K562 (cell line): ENCODE data around the gene GLB1L3. TPM values are rescaled to one million over a fixed set of nuclear protein-coding genes. Genes with fewer than 3 reads are reported as not detected.
A peak's percentile ranks its signal among the peaks of the same experiment; 100 is the strongest.

Experiments used
- ATAC-seq: fragments of 200-7000 bp; cut with Tn5 transposase; 3 replicates; pipeline ENCODE4 v1.9.1; 2020; ENCODE audit warnings: moderate library complexity
- BruUV-seq: library from RNA; stranded (reverse); fragments of 400-500 nt; replicated peaks from 2 replicates; lab custom pipeline; 2021; lab: Mats Ljungman, UMichigan
- CTCF ChIA-PET: fragments of 300-600 bp; formaldehyde crosslinking; extraction: SDS; loops from one replicate; lab custom pipeline; 2021; ENCODE audit warnings: low intra/inter-chr PET ratio; lab: Yijun Ruan, JAX
- POLR2A ChIA-PET: fragments of 300-600, 350-650 bp; sonication (Branson Sonifier 250); formaldehyde crosslinking; extraction: SDS; loops from one replicate; lab custom pipeline; 2021; ENCODE audit warnings: antibody characterized with exemption, inconsistent platforms; lab: Yijun Ruan, JAX
- DNase-seq, 4 experiments: peaks; one replicate each; pipeline versions ENCODE4 v3.0.0 to v3.0.0-alpha.2; 2011 to 2018; ENCODE audit warnings: low spot score in 3 of 4, mixed read lengths in 3 of 4; ENCODE audit errors: extremely low read depth in 1 of 4
- FAIRE-seq: peaks from 2 replicates; lab custom pipeline; 2011; peaks lifted over from hg19 to GRCh38; lab: Jason Lieb, UNC
- H2AFZ ChIP-seq: 2 replicates; pipeline ENCODE4 v1.6.0; 2011; ENCODE audit warnings: low read depth, low read length, control low read depth, inconsistent platforms
- H3K27ac ChIP-seq: fragments of 200-600 bp; 3 replicates; pipeline ENCODE4 v1.8.0; 2011; ENCODE audit warnings: low read depth, mild to moderate bottlenecking, control low read depth, inconsistent platforms, low read length, moderate library complexity, mixed read lengths; ENCODE audit errors: extremely low read depth
- H3K27me3 ChIP-seq, 2 experiments: fragments of 300-600 bp in 1 of 2; 2 replicates in 1 of 2; 3 replicates in 1 of 2; pipeline versions ENCODE4 v1.6.0 to v1.8.0; 2011; ENCODE audit warnings: inconsistent platforms in 2 of 2, low read length in 2 of 2, mild to moderate bottlenecking in 1 of 2, mixed read lengths in 1 of 2, moderate library complexity in 1 of 2; ENCODE audit not compliant: control insufficient read depth in 2 of 2, insufficient read depth in 2 of 2
- H3K36me3 ChIP-seq: fragments of 300-600 bp; 3 replicates; pipeline ENCODE4 v1.8.0; 2011; ENCODE audit warnings: mild to moderate bottlenecking, low read length, inconsistent platforms; ENCODE audit not compliant: control insufficient read depth, insufficient read depth
- H3K4me1 ChIP-seq, 2 experiments: fragments of 200-600 bp in 1 of 2; replicated peaks in 1 of 2; 2 replicates in 1 of 2; 3 replicates in 1 of 2; pipeline versions ENCODE4 v1.5.1 to v1.8.0; 2011; ENCODE audit warnings: inconsistent platforms in 2 of 2, low read length in 2 of 2, mild to moderate bottlenecking in 1 of 2, mixed read lengths in 1 of 2, moderate library complexity in 1 of 2; ENCODE audit not compliant: control insufficient read depth in 2 of 2, insufficient read depth in 2 of 2
- H3K4me2 ChIP-seq: 2 replicates; pipeline ENCODE4 v1.6.1; 2011; ENCODE audit warnings: low read length, control low read depth, inconsistent platforms, mixed read lengths; ENCODE audit not compliant: insufficient read depth
- H3K4me3 ChIP-seq: fragments of 200-600 bp; sonication (generic), shearing (Covaris generic); 2 replicates; pipeline ENCODE4 v1.5.1; 2016; ENCODE audit warnings: control low read depth, inconsistent platforms
- H3K79me2 ChIP-seq: fragments of 200-600 bp; 3 replicates; pipeline ENCODE4 v1.8.0; 2011; ENCODE audit warnings: low read length, inconsistent platforms; ENCODE audit not compliant: control insufficient read depth, insufficient read depth
- H3K9ac ChIP-seq, 2 experiments: 2 replicates each; pipeline versions ENCODE4 v1.6.0 to v1.6.1; 2011; ENCODE audit warnings: low read depth in 2 of 2, low read length in 2 of 2, control low read depth in 1 of 2, inconsistent platforms in 1 of 2, mild to moderate bottlenecking in 1 of 2, mixed read lengths in 1 of 2; ENCODE audit not compliant: insufficient read depth in 1 of 2
- H3K9me1 ChIP-seq: one replicate; pipeline ENCODE4 v1.6.0; 2011; ENCODE audit warnings: inconsistent platforms, mild to moderate bottlenecking, low read length, moderate library complexity; ENCODE audit not compliant: control insufficient read depth, insufficient read depth
- H3K9me3 ChIP-seq: replicated peaks from 2 replicates; pipeline ENCODE4 v1.5.1; 2011; ENCODE audit warnings: low read depth, low read length, inconsistent platforms; ENCODE audit not compliant: control insufficient read depth, insufficient read depth
- H4K20me1 ChIP-seq: replicated peaks from 2 replicates; pipeline ENCODE4 v1.6.1; 2011; ENCODE audit warnings: low read length, inconsistent platforms, mixed read lengths; ENCODE audit not compliant: control insufficient read depth, insufficient read depth
- ADNP ChIP-seq: fragments of 200-800 bp; sonication (Bioruptor generic); IDR thresholded peaks from 2 replicates; pipeline ENCODE4 v1.6.1; 2016; ENCODE audit warnings: missing genetic modification characterization, missing compliant biosample characterization
- CBX1 ChIP-seq: sonication (generic); IDR thresholded peaks from 2 replicates; pipeline ENCODE4 v1.6.1; 2016; ENCODE audit warnings: antibody characterized with exemption, low read depth, mild to moderate bottlenecking
- CBX3 ChIP-seq, 2 experiments: IDR thresholded peaks; 1 replicate in 1 of 2; 2 replicates in 1 of 2; pipeline ENCODE4 v1.6.1; 2012; ENCODE audit warnings: inconsistent platforms in 2 of 2, low read length in 2 of 2, borderline replicate concordance in 1 of 2, control low read depth in 1 of 2
- CTCFL ChIP-seq: IDR thresholded peaks from 2 replicates; pipeline ENCODE4 v1.6.1; 2011; ENCODE audit warnings: borderline replicate concordance, low read depth, mild to moderate bottlenecking, moderate library complexity, low read length; ENCODE audit not compliant: insufficient read depth, poor library complexity, severe bottlenecking
- LARP7 ChIP-seq: fragments of 450-650 bp; IDR thresholded peaks from 2 replicates; pipeline ENCODE4 v1.6.1; 2016
- MTA3 ChIP-seq: fragments of 450-650 bp; formaldehyde crosslinking; IDR thresholded peaks from 2 replicates; pipeline ENCODE4 v1.6.1; 2017; ENCODE audit warnings: mild to moderate bottlenecking, borderline replicate concordance
- NR2F6 ChIP-seq: fragments of 450-650 bp; formaldehyde crosslinking; IDR thresholded peaks from 2 replicates; pipeline ENCODE4 v1.4.0; 2020; ENCODE audit warnings: mild to moderate bottlenecking
- SMARCB1 ChIP-seq: IDR thresholded peaks from 2 replicates; pipeline ENCODE4 v1.6.1; 2011; ENCODE audit warnings: improper control_type of control experiment, low read depth; ENCODE audit not compliant: insufficient read length
- SREBF1 ChIP-seq: fragments of 150-350 bp; IDR thresholded peaks from 2 replicates; pipeline ENCODE4 v1.6.1; 2014; ENCODE audit warnings: antibody characterized with exemption, low read depth, low read length, borderline replicate concordance
- TCF7 ChIP-seq: sonication (generic); IDR thresholded peaks from 2 replicates; pipeline ENCODE4 v1.6.1; 2016; ENCODE audit warnings: antibody characterized with exemption, borderline replicate concordance
- TSC22D4 ChIP-seq: fragments of 450-650 bp; IDR thresholded peaks from 2 replicates; pipeline ENCODE4 v1.6.1; 2016; ENCODE audit warnings: missing genetic modification characterization, missing biosample characterization, control low read depth
- ZBTB12 ChIP-seq: fragments of 250-450 bp; sonication (Bioruptor Pico); IDR thresholded peaks from 2 replicates; pipeline ENCODE4 v1.4.0; 2020
- ZFP1 ChIP-seq: fragments of 450-650 bp; formaldehyde crosslinking; IDR thresholded peaks from 2 replicates; pipeline ENCODE4 v1.4.0; 2020; ENCODE audit warnings: mild to moderate bottlenecking, mixed read lengths
- ZNF668 ChIP-seq: fragments of 250-450 bp; sonication (Bioruptor Pico); IDR thresholded peaks from 2 replicates; pipeline ENCODE4 v1.8.0; 2022; ENCODE audit warnings: mild to moderate bottlenecking, inconsistent platforms
- WGBS: fragments of 100-300 bp; shearing (Covaris generic); methylation state at CpG from one replicate; pipeline ENCODE4 v1.1.6; 2016; ENCODE audit warnings: low coverage, mixed read lengths; ENCODE audit not compliant: insufficient coverage; ENCODE audit errors: missing lambda C conversion rate; 5-methylcytosine and 5-hydroxymethylcytosine counted together
- in situ Hi-C: fragments of 300-500 bp; cut with MboI; formaldehyde crosslinking; loops from 4 replicates; pipeline ENCODE4 v1.15.0; 2018; ENCODE audit warnings: inconsistent platforms, mixed read lengths
- intact Hi-C: fragments of 100-400 bp; cut with micrococcal nuclease; formaldehyde crosslinking; loops from 2 replicates; pipeline ENCODE4 v1.14.2; 2022
- polyA plus RNA-seq, 8 experiments: library from polyadenylated mRNA; depleted of rRNA in 4 of 8; stranded (reverse) in 5 of 8; unstranded in 3 of 8; fragments of >200 nt; fragmentation: Nextera tagmentation in 2 of 8; fragmentation: Illumina TruSeq in 1 of 8; extraction: Ambion mirVana in 2 of 8; extraction: Trizol in 1 of 8; gene quantifications; 2 replicates each; pipeline versions ENCODE4 v1.2.1 to v1.2.3, GENCODE V29; 2011 to 2014; ENCODE audit warnings: inconsistent platforms in 1 of 8, missing spikeins in 1 of 8
- total RNA-seq, 7 experiments: library from RNA; depleted of rRNA in 6 of 7; stranded (reverse); fragments of >200 nt in 6 of 7; fragmentation: Illumina TruSeq in 2 of 7; extraction: Trizol in 2 of 7; gene quantifications; 2 replicates each; pipeline versions ENCODE4 v1.2.1 to v1.2.3, GENCODE V29; 2011 to 2021; ENCODE audit warnings: low replicate concordance in 1 of 7

The GLB1L3 gene
- total and polyA plus RNA-seq, 9 of the 15 experiments (the other 6 are each of a cell fraction or from before 2014, with no cell fraction given) = 0.18 to 3.3 (median 0.49) TPM

GRCh38 chr11:134332782-134333181 is 56.6 kb downstream of the GLB1L3 start:
- Histone ChIP-seq H3K27ac (no peak overlapping the region), H3K27me3 (peaks cover 4 to 5% of the 10 kb centered on the region in 2 experiments; a peak in 3 of 5 replicates), H3K9me1 (no peaks in the 10 kb centered on the region), H3K36me3 (no peaks in the 10 kb centered on the region), H4K20me1 (no peaks in the 10 kb centered on the region), H3K9ac (peak overlapping the region; percentile 70 to 90; a peak in 2 of 4 replicates), H3K4me3 (peak overlapping the region; percentile 65), H3K9me3 (no peaks in the 10 kb centered on the region), H3K4me2 (peak overlapping the region; percentile 76), H2AFZ (peak overlapping the region; percentile 91), H3K4me1 (peaks cover 8 to 16% of the 10 kb centered on the region in 2 experiments; a peak in 4 of 5 replicates), H3K79me2 (0 out of 3 replicates have a peak, but pooled peaks cover 2% of the 10 kb centered on the region)
- intact Hi-C loops = no loop called here
- in situ Hi-C loops = no loop called here
- DNase-seq (no peak), ATAC-seq (no peak), FAIRE-seq (no peak)
- BruUV-seq = no TSS peak
- no peak for TF ChIP-seq NR2F6 (CRISPR knock-in tag)
- TF ChIP-seq TSC22D4 (tag) = no peak
- TF ChIP-seq MTA3 = no peak
- TF ChIP-seq ZNF668 (CRISPR knock-in tag) = no peak
- TF ChIP-seq LARP7 = no peak
- TF ChIP-seq ZFP1 (CRISPR knock-in tag) = no peak
- TF ChIP-seq ADNP (tag) = no peak
- TF ChIP-seq CBX1 = no peak
- no peak for TF ChIP-seq SMARCB1
- TF ChIP-seq TCF7 = no peak
- TF ChIP-seq ZBTB12 (CRISPR knock-in tag) = no peak
- no peak for TF ChIP-seq SREBF1
- TF ChIP-seq CBX3 (IDR thresholded peaks at IDR 0.05; ENCODE audit: borderline replicate concordance in 1 of 2, low read length in 2 of 2) = no peak
- TF ChIP-seq CTCFL = no peak
- ChIA-PET POLR2A (no interaction called here), CTCF (no interaction called here)
- WGBS = 91% methylated on average over 7 of the region's 7 CpGs
